ENCODE measurements around the gene BCL2.

The BCL2 gene

DNA sequence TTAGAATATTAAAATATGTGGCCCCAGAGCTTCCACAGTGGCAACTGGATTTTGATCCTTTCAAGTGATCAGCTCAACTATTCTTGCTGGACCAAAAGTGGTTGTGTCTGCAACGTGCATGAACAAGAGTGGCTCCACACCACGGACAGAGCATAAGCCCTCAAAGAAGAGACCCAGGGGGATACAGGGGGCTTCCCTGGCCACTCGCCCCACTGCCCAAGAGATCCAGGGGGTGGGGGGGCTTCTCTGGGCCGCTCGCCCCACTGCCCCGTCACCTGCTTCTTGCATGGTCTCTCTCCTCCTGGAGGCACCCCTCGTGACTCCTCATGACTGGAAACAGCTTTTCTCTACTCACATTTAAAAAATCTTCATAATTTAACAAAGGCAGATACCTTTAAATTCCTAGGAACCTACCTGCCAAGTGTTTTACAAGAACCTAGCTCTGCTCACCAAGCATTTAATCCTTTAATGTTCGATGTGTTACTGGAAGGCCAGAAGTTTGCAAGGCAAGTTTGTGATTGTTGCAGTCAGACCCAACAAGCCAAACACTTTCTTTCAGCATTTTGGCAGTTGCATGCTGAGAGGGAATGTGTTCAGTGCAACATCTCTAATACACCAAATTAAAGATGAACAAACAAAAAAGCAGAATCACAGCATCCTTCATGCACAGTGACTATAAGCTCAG is 174.3 kb downstream of the BCL2 start:
- Histone ChIP-seq H3K27me3 (ENCODE audit: control insufficient read depth, insufficient read depth, low read length, poor library complexity, severe bottlenecking) (no peaks in the 10 kb centered on the region), H3K27ac (ENCODE audit: insufficient read depth, low read depth, low read length, poor library complexity, severe bottlenecking) (no peak overlapping the region), H3K4me3 (ENCODE audit: insufficient read depth, low read depth, low read length) (no peak overlapping the region), H3K9me3 (ENCODE audit: control insufficient read depth, low read length) (no peaks in the 10 kb centered on the region), H3K4me1 (ENCODE audit: control insufficient read depth, insufficient read depth, low read length) (no peaks in the 10 kb centered on the region), H3K36me3 (ENCODE audit: control insufficient read depth, insufficient read depth, low read length) (no peaks in the 10 kb centered on the region)
- WGBS, 2 experiments, result 91 to 92% methylated on average over 8 of the region's 8 CpGs

- H3K9me3 ChIP-seq (ENCODE audit: control insufficient read depth, low read length), result no peaks in the 10 kb centered on the region
- H3K27me3 ChIP-seq (ENCODE audit: control insufficient read depth, insufficient read depth, low read length, poor library complexity, severe bottlenecking), result no peaks in the 10 kb centered on the region
- no peak overlapping the region for H3K27ac ChIP-seq (ENCODE audit: insufficient read depth, low read depth, low read length, poor library complexity, severe bottlenecking)
- H3K4me3 ChIP-seq (ENCODE audit: insufficient read depth, low read depth, low read length), result no peak overlapping the region
- no peaks in the 10 kb centered on the region for H3K36me3 ChIP-seq (ENCODE audit: control insufficient read depth, insufficient read depth, low read length)
- no peaks in the 10 kb centered on the region for H3K4me1 ChIP-seq (ENCODE audit: control insufficient read depth, insufficient read depth, low read length)
- 95 to 97% methylated on average over 9 to 10 of the region's 10 CpGs for WGBS, 2 experiments
Observed at GRCh38 chr18:63144748-63145147, 174.8 kb downstream of the BCL2 start.

DNA sequence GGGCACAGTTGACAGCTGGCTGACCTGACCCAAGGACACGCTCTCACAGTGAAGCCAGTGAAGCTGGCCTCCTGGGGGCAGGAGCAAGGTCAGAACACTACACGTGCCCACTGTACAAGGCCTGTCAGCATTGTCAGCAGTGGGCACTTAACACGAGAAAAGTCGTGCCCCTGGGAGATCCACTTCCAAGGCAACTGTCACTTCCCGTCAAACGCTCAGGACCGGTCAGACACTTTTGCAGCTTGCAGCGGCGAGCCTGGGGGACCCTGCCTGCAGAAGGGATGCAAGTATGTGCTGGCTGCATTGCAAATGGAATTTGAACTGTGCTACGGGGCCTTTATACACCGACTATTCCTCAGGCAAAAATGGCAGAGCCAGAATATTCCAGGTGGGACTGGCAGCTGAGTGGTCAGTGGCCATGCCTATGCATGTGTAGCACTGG is 176.2 kb downstream of the BCL2 start:
- Histone ChIP-seq H3K4me1 (ENCODE audit: control insufficient read depth, insufficient read depth, low read length) (peaks cover 6% of the 10 kb centered on the region), H3K9me3 (ENCODE audit: control insufficient read depth, low read length) (no peaks in the 10 kb centered on the region), H3K36me3 (ENCODE audit: control insufficient read depth, insufficient read depth, low read length) (no peaks in the 10 kb centered on the region), H3K27ac (ENCODE audit: insufficient read depth, low read depth, low read length, poor library complexity, severe bottlenecking) (no peak overlapping the region), H3K4me3 (ENCODE audit: insufficient read depth, low read depth, low read length) (no peak overlapping the region), H3K27me3 (ENCODE audit: control insufficient read depth, insufficient read depth, low read length, poor library complexity, severe bottlenecking) (no peaks in the 10 kb centered on the region)
- WGBS, 2 experiments, result 89 to 90% methylated on average over 11 of the region's 11 CpGs

DNA sequence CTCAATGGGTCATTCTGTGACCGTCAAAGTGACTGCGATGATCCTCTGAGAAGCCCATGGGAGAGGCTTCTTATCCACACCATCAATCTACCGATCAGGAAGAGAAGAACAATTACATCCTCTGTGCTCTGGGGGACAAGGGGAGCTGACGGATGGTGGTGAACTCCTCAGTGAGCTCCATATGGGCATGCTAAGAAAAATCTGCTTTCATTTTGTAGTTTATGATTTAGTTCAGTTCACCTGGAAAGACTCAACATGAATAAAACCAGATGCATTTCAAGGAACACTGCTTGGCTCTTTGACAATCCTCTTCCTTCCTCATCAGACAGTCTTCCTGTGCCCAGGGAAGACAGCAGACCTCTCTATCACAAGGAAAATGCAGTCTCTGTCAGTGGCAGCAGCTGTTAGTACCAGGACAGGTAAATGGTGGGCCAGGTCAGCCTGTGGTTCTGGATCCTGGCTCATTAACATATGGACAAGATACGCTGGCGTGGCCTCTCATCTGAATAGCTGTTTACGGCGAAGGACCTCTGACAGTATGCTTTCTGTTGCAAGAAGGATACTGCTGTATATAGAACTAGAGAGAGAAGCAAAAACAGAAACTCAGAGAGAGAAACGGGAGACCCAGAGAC is 176.9 kb downstream of the BCL2 start:
- WGBS, 2 experiments, result 93 to 94% methylated on average over 9 of the region's 9 CpGs
- Histone ChIP-seq H3K27me3 (ENCODE audit: control insufficient read depth, insufficient read depth, low read length, poor library complexity, severe bottlenecking) (no peaks in the 10 kb centered on the region), H3K4me1 (ENCODE audit: control insufficient read depth, insufficient read depth, low read length) (peaks cover 10% of the 10 kb centered on the region), H3K4me3 (ENCODE audit: insufficient read depth, low read depth, low read length) (no peak overlapping the region), H3K27ac (ENCODE audit: insufficient read depth, low read depth, low read length, poor library complexity, severe bottlenecking) (no peak overlapping the region), H3K9me3 (ENCODE audit: control insufficient read depth, low read length) (no peaks in the 10 kb centered on the region), H3K36me3 (ENCODE audit: control insufficient read depth, insufficient read depth, low read length) (no peaks in the 10 kb centered on the region)

DNA sequence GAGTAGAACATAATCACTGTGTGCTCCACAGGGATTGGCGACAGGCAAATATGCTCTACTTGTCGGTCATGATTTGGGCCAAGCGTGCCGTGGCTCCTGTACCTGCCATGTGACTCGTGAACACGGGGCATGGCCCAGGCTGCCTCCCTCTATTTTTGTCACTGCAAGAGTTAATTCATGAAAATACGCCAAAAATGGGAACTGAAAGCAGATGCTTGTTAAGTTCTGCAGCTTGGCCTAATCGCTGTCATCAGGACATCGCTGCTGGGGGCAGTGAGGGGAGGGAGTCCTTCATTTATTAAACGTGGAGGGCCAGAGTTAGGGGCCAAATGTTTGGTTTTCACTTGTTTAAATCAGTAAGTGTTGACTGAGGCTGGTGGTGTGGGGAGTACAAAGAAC is 177.8 kb downstream of the BCL2 start:
- Histone ChIP-seq H3K27ac (ENCODE audit: insufficient read depth, low read depth, low read length, poor library complexity, severe bottlenecking) (no peak overlapping the region), H3K4me3 (ENCODE audit: insufficient read depth, low read depth, low read length) (no peak overlapping the region), H3K9me3 (ENCODE audit: control insufficient read depth, low read length) (no peaks in the 10 kb centered on the region), H3K36me3 (ENCODE audit: control insufficient read depth, insufficient read depth, low read length) (no peaks in the 10 kb centered on the region), H3K4me1 (ENCODE audit: control insufficient read depth, insufficient read depth, low read length) (peaks cover 10% of the 10 kb centered on the region), H3K27me3 (ENCODE audit: control insufficient read depth, insufficient read depth, low read length, poor library complexity, severe bottlenecking) (no peaks in the 10 kb centered on the region)
- WGBS, 2 experiments, result 94% methylated on average over 10 of the region's 10 CpGs

- 94 to 95% methylated on average over 13 of the region's 13 CpGs for WGBS, 2 experiments
Observed at GRCh38 chr18:63140997-63141777, 178.4 kb downstream of the BCL2 start.

GRCh38 chr18:63140038-63140450 is 179.5 kb downstream of the BCL2 start:
- Histone ChIP-seq H3K27ac (ENCODE audit: insufficient read depth, low read depth, low read length, poor library complexity, severe bottlenecking) (no peak overlapping the region), H3K4me3 (ENCODE audit: insufficient read depth, low read depth, low read length) (no peak overlapping the region), H3K27me3 (ENCODE audit: control insufficient read depth, insufficient read depth, low read length, poor library complexity, severe bottlenecking) (no peaks in the 10 kb centered on the region), H3K4me1 (ENCODE audit: control insufficient read depth, insufficient read depth, low read length) (peaks cover 10% of the 10 kb centered on the region), H3K9me3 (ENCODE audit: control insufficient read depth, low read length) (no peaks in the 10 kb centered on the region), H3K36me3 (ENCODE audit: control insufficient read depth, insufficient read depth, low read length) (no peaks in the 10 kb centered on the region)
- 94 to 95% methylated on average over 3 of the region's 3 CpGs for WGBS, 2 experiments

More at GRCh38 chr18:63140997-63141777, 178.4 kb downstream of the BCL2 start:
- Histone ChIP-seq H3K27me3 (ENCODE audit: control insufficient read depth, insufficient read depth, low read length, poor library complexity, severe bottlenecking) (no peaks in the 10 kb centered on the region), H3K4me1 (ENCODE audit: control insufficient read depth, insufficient read depth, low read length) (peaks cover 10% of the 10 kb centered on the region), H3K4me3 (ENCODE audit: insufficient read depth, low read depth, low read length) (no peak overlapping the region), H3K27ac (ENCODE audit: insufficient read depth, low read depth, low read length, poor library complexity, severe bottlenecking) (no peak overlapping the region), H3K36me3 (ENCODE audit: control insufficient read depth, insufficient read depth, low read length) (no peaks in the 10 kb centered on the region), H3K9me3 (ENCODE audit: control insufficient read depth, low read length) (no peaks in the 10 kb centered on the region)

DNA sequence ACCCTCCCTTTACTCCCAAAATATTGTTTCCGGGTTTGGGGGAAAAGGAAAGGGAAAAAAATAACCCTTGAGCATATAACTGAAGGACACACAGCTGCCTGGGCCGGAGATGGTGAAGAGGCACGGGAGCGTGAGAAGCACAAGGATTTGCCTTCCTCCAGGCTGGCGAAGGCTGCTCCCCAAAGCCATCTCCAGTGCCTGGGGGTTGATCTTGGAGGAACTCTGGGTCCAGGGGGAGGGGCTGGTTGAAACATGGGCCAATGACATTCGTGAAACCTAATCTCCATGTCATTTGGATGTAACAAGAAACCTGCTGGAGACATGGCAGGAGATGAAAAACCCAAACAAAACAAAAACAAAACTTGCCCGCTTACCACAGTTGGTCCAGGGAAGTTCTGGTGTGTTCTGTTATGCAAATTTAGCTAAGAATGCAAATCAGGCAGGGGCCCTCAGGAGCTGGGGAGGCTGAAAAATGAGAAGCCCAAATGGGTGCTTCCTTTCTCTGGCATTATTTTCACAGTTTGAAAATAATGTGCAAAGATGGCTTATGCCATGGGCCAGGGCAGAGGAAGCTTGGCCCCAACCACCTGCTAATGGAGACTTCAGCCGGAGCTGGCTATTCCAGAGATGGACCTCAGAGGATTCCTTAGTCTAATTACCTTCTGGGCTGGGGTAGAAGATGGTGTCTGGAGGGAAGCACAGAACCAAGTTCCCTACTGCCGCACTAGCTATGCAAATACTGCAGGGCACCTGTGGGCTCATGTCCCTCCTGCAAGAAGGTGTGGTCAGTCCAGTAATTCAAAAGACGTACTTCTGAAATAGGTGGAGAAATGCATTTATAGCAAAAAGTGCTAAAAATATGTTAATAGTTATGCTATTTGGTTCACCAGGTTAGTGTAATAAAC is 180.9 kb downstream of the BCL2 start:
- H3K4me1 ChIP-seq (ENCODE audit: control insufficient read depth, insufficient read depth, low read length), result peaks cover 10% of the 10 kb centered on the region
- WGBS, 2 experiments, result 65 to 67% methylated on average over 9 to 10 of the region's 10 CpGs

GRCh38 chr18:63137999-63138435 is 181.6 kb downstream of the BCL2 start:
- Histone ChIP-seq H3K4me3 (ENCODE audit: insufficient read depth, low read depth, low read length) (no peak overlapping the region), H3K9me3 (ENCODE audit: control insufficient read depth, low read length) (no peaks in the 10 kb centered on the region), H3K27ac (ENCODE audit: insufficient read depth, low read depth, low read length, poor library complexity, severe bottlenecking) (no peak overlapping the region), H3K27me3 (ENCODE audit: control insufficient read depth, insufficient read depth, low read length, poor library complexity, severe bottlenecking) (no peaks in the 10 kb centered on the region), H3K4me1 (ENCODE audit: control insufficient read depth, insufficient read depth, low read length) (peaks cover 10% of the 10 kb centered on the region), H3K36me3 (ENCODE audit: control insufficient read depth, insufficient read depth, low read length) (no peaks in the 10 kb centered on the region)
- 85 to 86% methylated on average over 11 to 12 of the region's 12 CpGs for WGBS, 2 experiments

More for the DNA sequence above, 180.9 kb downstream of the BCL2 start:
- no peaks in the 10 kb centered on the region for H3K27me3 ChIP-seq (ENCODE audit: control insufficient read depth, insufficient read depth, low read length, poor library complexity, severe bottlenecking)
- H3K9me3 ChIP-seq (ENCODE audit: control insufficient read depth, low read length), result no peaks in the 10 kb centered on the region
- H3K36me3 ChIP-seq (ENCODE audit: control insufficient read depth, insufficient read depth, low read length), result no peaks in the 10 kb centered on the region
- H3K27ac ChIP-seq (ENCODE audit: insufficient read depth, low read depth, low read length, poor library complexity, severe bottlenecking), result no peak overlapping the region
- H3K4me3 ChIP-seq (ENCODE audit: insufficient read depth, low read depth, low read length), result no peak overlapping the region
